HEK293 (cell line): ENCODE data around the gene EDARADD.

Experiments
- AEBP2 ChIP-seq: fragments of 450-650 bp; formaldehyde crosslinking; IDR thresholded peaks from 2 replicates; pipeline ENCODE4 v1.5.1; 2016; ENCODE audit warnings: missing biosample characterization, missing genetic modification characterization, borderline replicate concordance
- GLI2 ChIP-seq: fragments of 450-650 bp; formaldehyde crosslinking; IDR thresholded peaks from 2 replicates; pipeline ENCODE4; 2017; ENCODE audit warnings: missing biosample characterization, missing genetic modification characterization, low read depth, borderline replicate concordance
- KLF1 ChIP-seq: fragments of 450-650 bp; formaldehyde crosslinking; IDR thresholded peaks from 2 replicates; pipeline ENCODE4 v1.5.1; 2016; ENCODE audit warnings: missing biosample characterization, missing genetic modification characterization
- KLF16 ChIP-seq: fragments of 450-650 bp; formaldehyde crosslinking; IDR thresholded peaks from 2 replicates; pipeline ENCODE4 v1.5.1; 2017; ENCODE audit warnings: missing biosample characterization, missing genetic modification characterization
- PBX3 ChIP-seq: sonication (generic); formaldehyde crosslinking; IDR thresholded peaks from 2 replicates; pipeline ENCODE4 v1.8.1; 2022; ENCODE audit warnings: mild to moderate bottlenecking, moderate library complexity, missing genetic modification reagents
- YY2 ChIP-seq: fragments of 450-650 bp; formaldehyde crosslinking; IDR thresholded peaks from 2 replicates; pipeline ENCODE4 v1.5.1; 2016; ENCODE audit warnings: missing biosample characterization, missing genetic modification characterization
- ZBTB11 ChIP-seq: fragments of 450-650 bp; formaldehyde crosslinking; conservative IDR thresholded peaks from 2 replicates; pipeline ENCODE4 v1.5.1; 2016; ENCODE audit warnings: low read depth, missing biosample characterization, missing genetic modification characterization
- ZBTB17 ChIP-seq: fragments of 450-650 bp; formaldehyde crosslinking; IDR thresholded peaks from 2 replicates; pipeline ENCODE4 v1.5.1; 2016; ENCODE audit warnings: missing biosample characterization, missing genetic modification characterization
- ZBTB26 ChIP-seq: fragments of 450-650 bp; formaldehyde crosslinking; optimal IDR thresholded peaks from 2 replicates; pipeline ENCODE3; 2016; ENCODE audit warnings: missing biosample characterization, mild to moderate bottlenecking, missing genetic modification characterization
- ZBTB6 ChIP-seq: fragments of 450-650 bp; formaldehyde crosslinking; IDR thresholded peaks from 2 replicates; pipeline ENCODE4 v1.5.1; 2017; ENCODE audit warnings: missing biosample characterization, missing genetic modification characterization
- ZBTB8A ChIP-seq: fragments of 450-650 bp; formaldehyde crosslinking; IDR thresholded peaks from 2 replicates; pipeline ENCODE4 v1.5.1; 2016; ENCODE audit warnings: missing biosample characterization, missing genetic modification characterization
- ZNF132 ChIP-seq: fragments of 450-650 bp; formaldehyde crosslinking; IDR thresholded peaks from 2 replicates; pipeline ENCODE4 v1.5.1; 2017; ENCODE audit warnings: missing biosample characterization, missing genetic modification characterization, borderline replicate concordance
- ZNF223 ChIP-seq: fragments of 450-650 bp; formaldehyde crosslinking; IDR thresholded peaks from 2 replicates; pipeline ENCODE4 v1.5.1; 2016; ENCODE audit warnings: missing biosample characterization, missing genetic modification characterization
- ZNF280D ChIP-seq: fragments of 450-650 bp; formaldehyde crosslinking; IDR thresholded peaks from 2 replicates; pipeline ENCODE4 v1.5.1; 2016; ENCODE audit warnings: missing biosample characterization, missing genetic modification characterization
- ZNF324 ChIP-seq: fragments of 450-650 bp; formaldehyde crosslinking; IDR thresholded peaks from 2 replicates; pipeline ENCODE4 v1.5.1; 2016; ENCODE audit warnings: missing biosample characterization, missing genetic modification characterization
- ZNF335 ChIP-seq: fragments of 450-650 bp; formaldehyde crosslinking; conservative IDR thresholded peaks from 2 replicates; pipeline ENCODE4 v1.5.1; 2016; ENCODE audit warnings: missing biosample characterization, missing genetic modification characterization
- ZNF37A ChIP-seq: fragments of 450-650 bp; IDR thresholded peaks from 2 replicates; pipeline ENCODE4 v1.5.1; 2018; ENCODE audit warnings: missing biosample characterization, missing genetic modification characterization
- ZNF473 ChIP-seq: fragments of 450-650 bp; formaldehyde crosslinking; IDR thresholded peaks from 2 replicates; pipeline ENCODE4 v1.5.1; 2017; ENCODE audit warnings: missing biosample characterization, missing genetic modification characterization
- ZNF518A ChIP-seq: fragments of 450-650 bp; formaldehyde crosslinking; conservative IDR thresholded peaks from 2 replicates; pipeline ENCODE4 v1.5.1; 2016; ENCODE audit warnings: low read depth, missing biosample characterization, missing genetic modification characterization
- ZNF626 ChIP-seq: fragments of 450-650 bp; sonication (Bioruptor Pico); formaldehyde crosslinking; IDR thresholded peaks from 2 replicates; pipeline ENCODE4 v1.5.1; 2018; ENCODE audit warnings: missing biosample characterization, missing genetic modification characterization, inconsistent platforms
- ZNF677 ChIP-seq: fragments of 450-650 bp; IDR thresholded peaks from 2 replicates; pipeline ENCODE4 v1.5.0; 2018; ENCODE audit warnings: missing biosample characterization, mild to moderate bottlenecking, missing genetic modification characterization, moderate library complexity
- ZNF777 ChIP-seq: fragments of 450-650 bp; formaldehyde crosslinking; IDR thresholded peaks from 2 replicates; pipeline ENCODE4 v1.5.1; 2017; ENCODE audit warnings: missing biosample characterization, missing genetic modification characterization, borderline replicate concordance
- ZNF792 ChIP-seq: fragments of 450-650 bp; formaldehyde crosslinking; IDR thresholded peaks from 2 replicates; pipeline ENCODE4 v1.5.1; 2016; ENCODE audit warnings: missing biosample characterization, missing genetic modification characterization

The EDARADD gene

GRCh38 chr1:236523704-236524141, 129.6 kb downstream of the EDARADD start, which contains the start of gene LGALS8 (continued):
- TF ChIP-seq KLF1 (tag by site-specific recombination) = peak; percentile 37
- TF ChIP-seq ZBTB26 = peak; percentile 73
- TF ChIP-seq ZNF626 (tag by site-specific recombination) = no peak
- no peak; the same call in 1 of the 2 replicates for TF ChIP-seq ZNF324 (tag by site-specific recombination)
- no peak for TF ChIP-seq AEBP2 (tag by site-specific recombination)
- TF ChIP-seq GLI2 = no peak
- no peak for TF ChIP-seq ZNF37A (tag by site-specific recombination)
- TF ChIP-seq ZNF473 = 0 out of 2 replicates have a peak, but pooled peaks have one; percentile 41
- TF ChIP-seq KLF16 (tag by site-specific recombination) = peak; percentile 65; the same call in 1 of the 2 replicates
- no peak for TF ChIP-seq ZNF792 (tag by site-specific recombination)
- TF ChIP-seq ZNF335 (tag by site-specific recombination) = peak; percentile 91
- TF ChIP-seq PBX3 (CRISPR knock-in tag) = peak; percentile 56; the same call in 1 of the 2 replicates
- TF ChIP-seq ZNF223 (tag by site-specific recombination) = no peak
- no peak for TF ChIP-seq ZNF132
- TF ChIP-seq ZNF777 = no peak; the same call in 1 of the 2 replicates
- TF ChIP-seq ZBTB8A (tag by site-specific recombination) = peak; percentile 17
- TF ChIP-seq ZNF677 (tag by site-specific recombination) = no peak
- no peak for TF ChIP-seq ZNF280D (tag by site-specific recombination)
- TF ChIP-seq YY2 (tag by site-specific recombination) = no peak
- no peak; the same call in 1 of the 2 replicates for TF ChIP-seq ZBTB17 (tag by site-specific recombination)
- TF ChIP-seq ZBTB11 (tag by site-specific recombination) = no peak
- no peak; the same call in 1 of the 2 replicates for TF ChIP-seq ZNF518A (tag by site-specific recombination)
- TF ChIP-seq ZBTB6 (tag by site-specific recombination) = peak; percentile 69
